Measurements from ENCODE around the gene TACR3.

GRCh38 chr4:103664436-103665075 lies 55.2 kb downstream of the TACR3 start:
- TF ChIP-seq, protein P1, sequence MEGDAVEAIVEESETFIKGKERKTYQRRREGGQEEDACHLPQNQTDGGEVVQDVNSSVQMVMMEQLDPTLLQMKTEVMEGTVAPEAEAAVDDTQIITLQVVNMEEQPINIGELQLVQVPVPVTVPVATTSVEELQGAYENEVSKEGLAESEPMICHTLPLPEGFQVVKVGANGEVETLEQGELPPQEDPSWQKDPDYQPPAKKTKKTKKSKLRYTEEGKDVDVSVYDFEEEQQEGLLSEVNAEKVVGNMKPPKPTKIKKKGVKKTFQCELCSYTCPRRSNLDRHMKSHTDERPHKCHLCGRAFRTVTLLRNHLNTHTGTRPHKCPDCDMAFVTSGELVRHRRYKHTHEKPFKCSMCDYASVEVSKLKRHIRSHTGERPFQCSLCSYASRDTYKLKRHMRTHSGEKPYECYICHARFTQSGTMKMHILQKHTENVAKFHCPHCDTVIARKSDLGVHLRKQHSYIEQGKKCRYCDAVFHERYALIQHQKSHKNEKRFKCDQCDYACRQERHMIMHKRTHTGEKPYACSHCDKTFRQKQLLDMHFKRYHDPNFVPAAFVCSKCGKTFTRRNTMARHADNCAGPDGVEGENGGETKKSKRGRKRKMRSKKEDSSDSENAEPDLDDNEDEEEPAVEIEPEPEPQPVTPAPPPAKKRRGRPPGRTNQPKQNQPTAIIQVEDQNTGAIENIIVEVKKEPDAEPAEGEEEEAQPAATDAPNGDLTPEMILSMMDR (conservative IDR thresholded peaks at IDR 0.05; ENCODE audit: low read depth, low read length): no peak
- TF ChIP-seq EZH2 (IDR thresholded peaks at IDR 0.05; ENCODE audit: low read length, unreplicated experiment) (no peak), EZH2phosphoT487 (IDR thresholded peaks at IDR 0.05; ENCODE audit: borderline replicate concordance, low read length) (no peak)

All from PC-3 (cell line).